HepG2 (cell line): ENCODE results near the gene C9orf50. TPM values are rescaled to one million over a fixed set of nuclear protein-coding genes. Genes with fewer than 3 reads are reported as not detected.

Experiments used
- CBX1 ChIP-seq: IDR thresholded peaks from one replicate; pipeline ENCODE4 v1.6.1; 2016; ENCODE audit warnings: antibody characterized with exemption, low read depth
- CREM ChIP-seq, 2 experiments: sonication (generic) in 1 of 2; formaldehyde crosslinking in 1 of 2; IDR thresholded peaks; 2 replicates each; pipeline versions ENCODE4 v1.4.0 to v1.6.1; 2016 to 2020; ENCODE audit warnings: antibody characterized with exemption in 1 of 2, mild to moderate bottlenecking in 1 of 2, missing genetic modification reagents in 1 of 2
- KDM5B ChIP-seq: sonication (generic); formaldehyde crosslinking; IDR thresholded peaks from 2 replicates; pipeline ENCODE4 v1.4.0; 2020; ENCODE audit warnings: missing genetic modification reagents, mild to moderate bottlenecking, borderline replicate concordance
- NRL ChIP-seq: sonication (generic); formaldehyde crosslinking; IDR thresholded peaks from 2 replicates; pipeline ENCODE4 v1.5.0; 2020; ENCODE audit warnings: missing genetic modification reagents, mild to moderate bottlenecking, moderate library complexity, borderline replicate concordance
- PHF8 ChIP-seq: sonication (generic); formaldehyde crosslinking; IDR thresholded peaks from 2 replicates; pipeline ENCODE4 v1.5.0; 2020; ENCODE audit warnings: missing genetic modification reagents
- SMC3 ChIP-seq: IDR thresholded peaks from 2 replicates; pipeline ENCODE4 v1.6.1; 2011; ENCODE audit warnings: low read length, improper control_type of control experiment
- SRSF1 ChIP-seq: fragments of 200-400 bp; formaldehyde crosslinking; optimal IDR thresholded peaks from 2 replicates; pipeline ENCODE3; 2017; ENCODE audit warnings: mild to moderate bottlenecking, low read depth, low read length, moderate library complexity
- ZNF274 ChIP-seq: sonication (generic); formaldehyde crosslinking; IDR thresholded peaks from 2 replicates; pipeline ENCODE4 v1.5.1; 2020; ENCODE audit warnings: mild to moderate bottlenecking, missing genetic modification reagents
- ZNF3 ChIP-seq: IDR thresholded peaks from 2 replicates; pipeline ENCODE4 v1.7.0; 2017; ENCODE audit warnings: inconsistent platforms
- ZNF674 ChIP-seq: sonication (generic); formaldehyde crosslinking; IDR thresholded peaks from 2 replicates; pipeline ENCODE4 v1.5.0; 2020; ENCODE audit warnings: low read depth, mild to moderate bottlenecking, missing genetic modification reagents
- ZNF782 ChIP-seq: sonication (generic); formaldehyde crosslinking; IDR thresholded peaks from 2 replicates; pipeline ENCODE4 v1.4.0; 2020; ENCODE audit warnings: missing genetic modification reagents, mild to moderate bottlenecking, borderline replicate concordance
- polyA plus RNA-seq, 8 experiments: library from polyadenylated mRNA; depleted of rRNA in 3 of 8; stranded (reverse) in 7 of 8; unstranded in 1 of 8; fragments of >200 nt; fragmentation: Illumina TruSeq in 4 of 8; extraction: Trizol in 4 of 8; gene quantifications; 2 replicates each; pipeline versions ENCODE4 v1.2.1 to v1.2.3, GENCODE V29; 2011 to 2016; ENCODE audit warnings: low read depth in 4 of 8, missing spikeins in 1 of 8, mixed read lengths in 1 of 8; ENCODE audit not compliant: insufficient read depth in 1 of 8
- total RNA-seq, 5 experiments: library from RNA; depleted of rRNA; stranded (reverse); fragments of >200 nt; fragmentation: Illumina TruSeq; extraction: Trizol; gene quantifications; 2 replicates each; pipeline ENCODE4 v1.2.3, GENCODE V29; 2016; ENCODE audit warnings: low read depth in 1 of 5
- TF ChIP-seq, protein P1 (sequence below): IDR thresholded peaks from 2 replicates; pipeline ENCODE4 v1.6.1; 2016; ENCODE audit warnings: low read depth
- TF ChIP-seq, protein P2 (sequence below): sonication (generic); formaldehyde crosslinking; IDR thresholded peaks from 2 replicates; pipeline ENCODE4 v1.4.0; 2020; ENCODE audit warnings: low read depth, mild to moderate bottlenecking, missing genetic modification reagents
- TF ChIP-seq, protein P3 (sequence below): sonication (generic); formaldehyde crosslinking; IDR thresholded peaks from 2 replicates; pipeline ENCODE4 v1.8.1; 2022; ENCODE audit warnings: mild to moderate bottlenecking, missing genetic modification reagents
- TF ChIP-seq, protein P4 (sequence below): sonication (generic); formaldehyde crosslinking; IDR thresholded peaks from 2 replicates; pipeline ENCODE4 v1.8.0; 2022; ENCODE audit warnings: low read depth, missing genetic modification reagents
- TF ChIP-seq, protein P5 (sequence below): sonication (generic); formaldehyde crosslinking; IDR thresholded peaks from 2 replicates; pipeline ENCODE4 v1.4.0; 2020; ENCODE audit warnings: missing genetic modification reagents; ENCODE audit errors: not compliant biosample characterization
- TF ChIP-seq, protein P6 (sequence below): IDR thresholded peaks from 2 replicates; pipeline ENCODE4 v1.4.0; 2020; ENCODE audit warnings: mild to moderate bottlenecking, missing genetic modification reagents

Gene C9orf50
- total and polyA plus RNA-seq, 2 of the 13 experiments (the other 11 are each of a cell fraction or from before 2014, with no cell fraction given), result not detected

DNA sequence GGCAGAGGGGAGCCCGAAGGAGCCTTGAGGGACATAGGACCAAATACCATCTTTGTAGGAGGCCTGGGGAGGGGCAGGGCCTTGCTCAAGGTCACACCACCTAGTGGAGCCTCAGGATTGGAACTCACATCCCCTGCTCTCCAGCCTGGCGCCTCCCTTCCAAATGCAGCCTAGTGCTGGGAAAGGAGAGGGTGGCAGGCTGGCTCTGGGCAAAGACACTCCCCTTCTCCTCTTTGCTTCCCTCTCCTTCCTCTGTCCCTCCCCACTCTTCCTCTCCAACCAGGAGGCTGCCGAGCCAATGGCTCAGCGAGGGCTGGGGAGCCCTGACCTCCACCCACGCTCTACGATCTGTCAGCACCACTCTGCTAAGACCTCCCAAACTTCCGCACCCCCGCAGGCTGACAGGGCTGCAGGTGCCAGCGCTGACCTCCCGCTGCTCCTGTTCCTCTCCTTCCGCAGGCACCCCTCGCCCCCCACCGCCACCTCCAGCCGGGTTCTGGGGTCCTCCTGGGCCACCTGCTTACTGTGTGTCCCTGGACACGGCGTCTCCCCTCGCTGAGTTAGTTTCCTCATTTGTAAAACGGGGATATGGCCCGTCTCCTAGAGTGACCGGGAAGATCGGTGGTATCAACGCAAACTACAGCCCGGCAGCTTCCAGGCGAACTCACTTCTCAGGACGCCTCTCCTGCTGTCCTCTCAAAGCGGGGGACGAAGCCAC is 52.9 kb downstream of the C9orf50 start (continued):
- TF ChIP-seq CBX1 (peak; percentile 19), SMC3 (no peak), ZNF274 (CRISPR knock-in tag) (no peak), PHF8 (CRISPR knock-in tag) (peak; percentile 41), ZNF3 (no peak), CREM (IDR thresholded peaks at IDR 0.05) (peak; percentile 25; the same call in 1 of the 2 replicates), CREM (CRISPR knock-in tag; IDR thresholded peaks at IDR 0.05) (no peak), SRSF1 (peak; percentile 0), NRL (CRISPR knock-in tag) (peak; percentile 87; the same call in 1 of the 2 replicates), KDM5B (0 out of 2 replicates have a peak, but pooled peaks have one; percentile 73), ZNF782 (CRISPR knock-in tag) (no peak), ZNF674 (no peak)
- TF ChIP-seq, protein P1, sequence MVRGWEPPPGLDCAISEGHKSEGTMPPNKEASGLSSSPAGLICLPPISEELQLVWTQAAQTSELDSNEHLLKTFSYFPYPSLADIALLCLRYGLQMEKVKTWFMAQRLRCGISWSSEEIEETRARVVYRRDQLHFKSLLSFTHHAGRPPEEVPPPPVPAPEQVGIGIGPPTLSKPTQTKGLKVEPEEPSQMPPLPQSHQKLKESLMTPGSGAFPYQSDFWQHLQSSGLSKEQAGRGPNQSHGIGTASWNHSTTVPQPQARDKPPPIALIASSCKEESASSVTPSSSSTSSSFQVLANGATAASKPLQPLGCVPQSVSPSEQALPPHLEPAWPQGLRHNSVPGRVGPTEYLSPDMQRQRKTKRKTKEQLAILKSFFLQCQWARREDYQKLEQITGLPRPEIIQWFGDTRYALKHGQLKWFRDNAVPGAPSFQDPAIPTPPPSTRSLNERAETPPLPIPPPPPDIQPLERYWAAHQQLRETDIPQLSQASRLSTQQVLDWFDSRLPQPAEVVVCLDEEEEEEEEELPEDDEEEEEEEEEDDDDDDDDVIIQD (CRISPR knock-in tag), result peak; percentile 62; the same call in 1 of the 2 replicates
- TF ChIP-seq, protein P2, sequence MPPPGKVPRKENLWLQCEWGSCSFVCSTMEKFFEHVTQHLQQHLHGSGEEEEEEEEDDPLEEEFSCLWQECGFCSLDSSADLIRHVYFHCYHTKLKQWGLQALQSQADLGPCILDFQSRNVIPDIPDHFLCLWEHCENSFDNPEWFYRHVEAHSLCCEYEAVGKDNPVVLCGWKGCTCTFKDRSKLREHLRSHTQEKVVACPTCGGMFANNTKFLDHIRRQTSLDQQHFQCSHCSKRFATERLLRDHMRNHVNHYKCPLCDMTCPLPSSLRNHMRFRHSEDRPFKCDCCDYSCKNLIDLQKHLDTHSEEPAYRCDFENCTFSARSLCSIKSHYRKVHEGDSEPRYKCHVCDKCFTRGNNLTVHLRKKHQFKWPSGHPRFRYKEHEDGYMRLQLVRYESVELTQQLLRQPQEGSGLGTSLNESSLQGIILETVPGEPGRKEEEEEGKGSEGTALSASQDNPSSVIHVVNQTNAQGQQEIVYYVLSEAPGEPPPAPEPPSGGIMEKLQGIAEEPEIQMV (CRISPR knock-in tag), result 0 out of 2 replicates have a peak, but pooled peaks have one; percentile 1
- TF ChIP-seq, protein P3, sequence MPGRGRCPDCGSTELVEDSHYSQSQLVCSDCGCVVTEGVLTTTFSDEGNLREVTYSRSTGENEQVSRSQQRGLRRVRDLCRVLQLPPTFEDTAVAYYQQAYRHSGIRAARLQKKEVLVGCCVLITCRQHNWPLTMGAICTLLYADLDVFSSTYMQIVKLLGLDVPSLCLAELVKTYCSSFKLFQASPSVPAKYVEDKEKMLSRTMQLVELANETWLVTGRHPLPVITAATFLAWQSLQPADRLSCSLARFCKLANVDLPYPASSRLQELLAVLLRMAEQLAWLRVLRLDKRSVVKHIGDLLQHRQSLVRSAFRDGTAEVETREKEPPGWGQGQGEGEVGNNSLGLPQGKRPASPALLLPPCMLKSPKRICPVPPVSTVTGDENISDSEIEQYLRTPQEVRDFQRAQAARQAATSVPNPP, result no peak
- TF ChIP-seq, protein P4, sequence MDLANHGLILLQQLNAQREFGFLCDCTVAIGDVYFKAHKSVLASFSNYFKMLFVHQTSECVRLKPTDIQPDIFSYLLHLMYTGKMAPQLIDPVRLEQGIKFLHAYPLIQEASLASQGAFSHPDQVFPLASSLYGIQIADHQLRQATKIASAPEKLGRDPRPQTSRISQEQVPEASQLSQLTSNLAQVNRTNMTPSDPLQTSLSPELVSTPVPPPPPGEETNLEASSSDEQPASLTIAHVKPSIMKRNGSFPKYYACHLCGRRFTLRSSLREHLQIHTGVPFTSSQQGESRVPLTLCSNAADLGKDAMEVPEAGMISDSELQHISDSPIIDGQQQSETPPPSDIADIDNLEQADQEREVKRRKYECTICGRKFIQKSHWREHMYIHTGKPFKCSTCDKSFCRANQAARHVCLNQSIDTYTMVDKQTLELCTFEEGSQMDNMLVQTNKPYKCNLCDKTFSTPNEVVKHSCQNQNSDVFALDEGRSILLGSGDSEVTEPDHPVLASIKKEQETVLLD, result no peak
- TF ChIP-seq, protein P5, sequence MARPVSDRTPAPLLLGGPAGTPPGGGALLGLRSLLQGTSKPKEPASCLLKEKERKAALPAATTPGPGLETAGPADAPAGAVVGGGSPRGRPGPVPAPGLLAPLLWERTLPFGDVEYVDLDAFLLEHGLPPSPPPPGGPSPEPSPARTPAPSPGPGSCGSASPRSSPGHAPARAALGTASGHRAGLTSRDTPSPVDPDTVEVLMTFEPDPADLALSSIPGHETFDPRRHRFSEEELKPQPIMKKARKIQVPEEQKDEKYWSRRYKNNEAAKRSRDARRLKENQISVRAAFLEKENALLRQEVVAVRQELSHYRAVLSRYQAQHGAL, result no peak
- TF ChIP-seq, protein P6, sequence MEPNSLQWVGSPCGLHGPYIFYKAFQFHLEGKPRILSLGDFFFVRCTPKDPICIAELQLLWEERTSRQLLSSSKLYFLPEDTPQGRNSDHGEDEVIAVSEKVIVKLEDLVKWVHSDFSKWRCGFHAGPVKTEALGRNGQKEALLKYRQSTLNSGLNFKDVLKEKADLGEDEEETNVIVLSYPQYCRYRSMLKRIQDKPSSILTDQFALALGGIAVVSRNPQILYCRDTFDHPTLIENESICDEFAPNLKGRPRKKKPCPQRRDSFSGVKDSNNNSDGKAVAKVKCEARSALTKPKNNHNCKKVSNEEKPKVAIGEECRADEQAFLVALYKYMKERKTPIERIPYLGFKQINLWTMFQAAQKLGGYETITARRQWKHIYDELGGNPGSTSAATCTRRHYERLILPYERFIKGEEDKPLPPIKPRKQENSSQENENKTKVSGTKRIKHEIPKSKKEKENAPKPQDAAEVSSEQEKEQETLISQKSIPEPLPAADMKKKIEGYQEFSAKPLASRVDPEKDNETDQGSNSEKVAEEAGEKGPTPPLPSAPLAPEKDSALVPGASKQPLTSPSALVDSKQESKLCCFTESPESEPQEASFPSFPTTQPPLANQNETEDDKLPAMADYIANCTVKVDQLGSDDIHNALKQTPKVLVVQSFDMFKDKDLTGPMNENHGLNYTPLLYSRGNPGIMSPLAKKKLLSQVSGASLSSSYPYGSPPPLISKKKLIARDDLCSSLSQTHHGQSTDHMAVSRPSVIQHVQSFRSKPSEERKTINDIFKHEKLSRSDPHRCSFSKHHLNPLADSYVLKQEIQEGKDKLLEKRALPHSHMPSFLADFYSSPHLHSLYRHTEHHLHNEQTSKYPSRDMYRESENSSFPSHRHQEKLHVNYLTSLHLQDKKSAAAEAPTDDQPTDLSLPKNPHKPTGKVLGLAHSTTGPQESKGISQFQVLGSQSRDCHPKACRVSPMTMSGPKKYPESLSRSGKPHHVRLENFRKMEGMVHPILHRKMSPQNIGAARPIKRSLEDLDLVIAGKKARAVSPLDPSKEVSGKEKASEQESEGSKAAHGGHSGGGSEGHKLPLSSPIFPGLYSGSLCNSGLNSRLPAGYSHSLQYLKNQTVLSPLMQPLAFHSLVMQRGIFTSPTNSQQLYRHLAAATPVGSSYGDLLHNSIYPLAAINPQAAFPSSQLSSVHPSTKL (CRISPR knock-in tag), result peak; percentile 40
